GM20431 (cell line): Measurements from ENCODE around the gene PCYOX1L.
"Not testable (repeated sequence)": the region's sequence is repeated elsewhere in the genome, so short reads cannot be mapped to it uniquely, and the experiment has no call there.

Source experiments
- in situ Hi-C: fragments of 300-500 bp; cut with MseI, MboI; formaldehyde crosslinking; loops from one replicate; pipeline ENCODE4 v1.15.0; 2020; ENCODE audit warnings: low sequenced_read_pairs; ENCODE audit not compliant: unreplicated experiment

PCYOX1L gene

GRCh38 chr5:149381986-149382338 lies 24.1 kb downstream of the PCYOX1L start:
- in situ Hi-C loops = loop anchor here (10.0 kb wide), 1 partner anchor 183 kb away; no protein-coding TSS in a partner anchor

GRCh38 chr5:149382517-149383220 lies 24.8 kb downstream of the PCYOX1L start:
- in situ Hi-C loops = loop anchor here (10.0 kb wide), 1 partner anchor 182 kb away; no protein-coding TSS in a partner anchor

GRCh38 chr5:149383399-149383798 lies 25.6 kb downstream of the PCYOX1L start:
- in situ Hi-C loops = loop anchor here (10.0 kb wide), 1 partner anchor 181 kb away; no protein-coding TSS in a partner anchor

- in situ Hi-C loops = loop anchor here (10.0 kb wide), 1 partner anchor 179 kb away; no protein-coding TSS in a partner anchor
Observed at GRCh38 chr5:149386166-149386565, 28.3 kb downstream of the PCYOX1L start.

- in situ Hi-C loops = loop anchor here (10.0 kb wide), 1 partner anchor 178 kb away; no protein-coding TSS in a partner anchor
Observed at GRCh38 chr5:149387081-149387631, 29.3 kb downstream of the PCYOX1L start.

GRCh38 chr5:149387982-149388381 lies 30.1 kb downstream of the PCYOX1L start:
- in situ Hi-C loops = loop anchor here (10.0 kb wide), 1 partner anchor 177 kb away; no protein-coding TSS in a partner anchor

GRCh38 chr5:149388498-149389190 lies 30.8 kb downstream of the PCYOX1L start:
- in situ Hi-C loops = loop anchor here (10.0 kb wide), 1 partner anchor 176 kb away; no protein-coding TSS in a partner anchor

- in situ Hi-C loops = loop anchor here (10.0 kb wide), 1 partner anchor 175 kb away; no protein-coding TSS in a partner anchor
Observed at GRCh38 chr5:149389552-149390495, 32.0 kb downstream of the PCYOX1L start.

- in situ Hi-C loops = not testable (repeated sequence)
Observed at GRCh38 chr5:149391076-149391475, 33.2 kb downstream of the PCYOX1L start.

- in situ Hi-C loops = no loop called here
Observed at GRCh38 chr5:149391524-149391923, 33.7 kb downstream of the PCYOX1L start.

- in situ Hi-C loops = no loop called here
Observed at GRCh38 chr5:149392718-149393117, 34.9 kb downstream of the PCYOX1L start.

- in situ Hi-C loops = not testable (repeated sequence)
Observed at GRCh38 chr5:149394996-149395395, 37.1 kb downstream of the PCYOX1L start.

- in situ Hi-C loops = no loop called here
Observed at GRCh38 chr5:149397530-149397929, 39.7 kb downstream of the PCYOX1L start.

GRCh38 chr5:149398747-149399266 lies 41.0 kb downstream of the PCYOX1L start:
- in situ Hi-C loops = not testable (repeated sequence)

GRCh38 chr5:149399775-149400174 lies 41.9 kb downstream of the PCYOX1L start:
- in situ Hi-C loops = no loop called here

- in situ Hi-C loops = no loop called here
Observed at GRCh38 chr5:149400304-149400703, 42.5 kb downstream of the PCYOX1L start.

GRCh38 chr5:149401051-149401450 lies 43.2 kb downstream of the PCYOX1L start:
- in situ Hi-C loops = no loop called here

- in situ Hi-C loops = no loop called here
Observed at GRCh38 chr5:149402291-149402690, 44.4 kb downstream of the PCYOX1L start.

GRCh38 chr5:149403923-149404745 lies 46.3 kb downstream of the PCYOX1L start:
- in situ Hi-C loops = no loop called here
